ENCODE measurements around the gene DSCAML1.
"Not testable (repeated sequence)": the region's sequence is repeated elsewhere in the genome, so short reads cannot be mapped to it uniquely, and the experiment has no call there.

DSCAML1 gene

GRCh38 chr11:117792992-117793391, 4.0 kb downstream of the DSCAML1 start:
- DNase-seq (ENCODE audit: low read depth): no peak

- no peak for DNase-seq (ENCODE audit: low read depth)
Measured at GRCh38 chr11:117792241-117792640, 4.8 kb downstream of the DSCAML1 start.

- no peak for DNase-seq (ENCODE audit: low read depth)
Measured at GRCh38 chr11:117790279-117790678, 6.7 kb downstream of the DSCAML1 start.

- no peak for DNase-seq (ENCODE audit: low read depth)
Measured at GRCh38 chr11:117789241-117789640, 7.8 kb downstream of the DSCAML1 start.

- no peak for DNase-seq (ENCODE audit: low read depth)
Measured at GRCh38 chr11:117786135-117786870, 10.7 kb downstream of the DSCAML1 start.

- no peak for DNase-seq (ENCODE audit: low read depth)
Measured at GRCh38 chr11:117782101-117782500, 14.9 kb downstream of the DSCAML1 start.

- no peak for DNase-seq (ENCODE audit: low read depth)
Measured at GRCh38 chr11:117781627-117782026, 15.4 kb downstream of the DSCAML1 start.

GRCh38 chr11:117780456-117780855, 16.6 kb downstream of the DSCAML1 start:
- no peak for DNase-seq (ENCODE audit: low read depth)

- no peak for DNase-seq (ENCODE audit: low read depth)
Measured at GRCh38 chr11:117774553-117774952, 22.5 kb downstream of the DSCAML1 start.

GRCh38 chr11:117772360-117772759, 24.7 kb downstream of the DSCAML1 start:
- DNase-seq (ENCODE audit: low read depth): no peak

GRCh38 chr11:117771841-117772240, 25.2 kb downstream of the DSCAML1 start:
- no peak for DNase-seq (ENCODE audit: low read depth)

GRCh38 chr11:117771197-117771596, 25.8 kb downstream of the DSCAML1 start:
- DNase-seq (ENCODE audit: low read depth): no peak

GRCh38 chr11:117770061-117770460, 27.0 kb downstream of the DSCAML1 start:
- no peak for DNase-seq (ENCODE audit: low read depth)

- no peak for DNase-seq (ENCODE audit: low read depth)
Measured at GRCh38 chr11:117769533-117769932, 27.5 kb downstream of the DSCAML1 start.

- DNase-seq (ENCODE audit: low read depth): no peak
Measured at GRCh38 chr11:117768506-117768905, 28.5 kb downstream of the DSCAML1 start.

- DNase-seq (ENCODE audit: low read depth): no peak
Measured at GRCh38 chr11:117767071-117767470, 29.9 kb downstream of the DSCAML1 start.

GRCh38 chr11:117766576-117766975, 30.4 kb downstream of the DSCAML1 start:
- DNase-seq (ENCODE audit: low read depth): no peak

GRCh38 chr11:117766026-117766425, 31.0 kb downstream of the DSCAML1 start:
- DNase-seq (ENCODE audit: low read depth): no peak

- DNase-seq (ENCODE audit: low read depth): no peak
Measured at GRCh38 chr11:117765068-117765467, 31.9 kb downstream of the DSCAML1 start.

GRCh38 chr11:117763465-117763864, 33.6 kb downstream of the DSCAML1 start:
- DNase-seq (ENCODE audit: low read depth): not testable (repeated sequence)

GRCh38 chr11:117761993-117762392, 35.0 kb downstream of the DSCAML1 start:
- DNase-seq (ENCODE audit: low read depth): no peak

GRCh38 chr11:117759305-117759704, 37.7 kb downstream of the DSCAML1 start:
- DNase-seq (ENCODE audit: low read depth): no peak

- DNase-seq (ENCODE audit: low read depth): no peak
Measured at GRCh38 chr11:117754030-117754429, 43.0 kb downstream of the DSCAML1 start.

- DNase-seq (ENCODE audit: low read depth): no peak
Measured at GRCh38 chr11:117752721-117753237, 44.2 kb downstream of the DSCAML1 start.
